IMR-90 (cell line): ENCODE results near the gene RTL5.

Source experiments
- CEBPB ChIP-seq: IDR thresholded peaks from 2 replicates; pipeline ENCODE4 v1.6.1; 2012; ENCODE audit warnings: low read depth, low read length, improper control_type of control experiment
- CTCF ChIP-seq: conservative IDR thresholded peaks from 2 replicates; pipeline ENCODE4 v1.5.1; 2012; ENCODE audit warnings: mild to moderate bottlenecking, low read depth, low read length, improper control_type of control experiment
- FOS ChIP-seq: fragments of 150-350 bp; IDR thresholded peaks from 2 replicates; pipeline ENCODE4 v1.6.1; 2016; ENCODE audit warnings: low read depth, low read length
- MAFK ChIP-seq: IDR thresholded peaks from 2 replicates; pipeline ENCODE4 v1.6.1; 2012; ENCODE audit warnings: low read depth, low read length, improper control_type of control experiment
- NFE2L2 ChIP-seq: fragments of 150-350 bp; IDR thresholded peaks from 2 replicates; pipeline ENCODE4 v1.6.1; 2016; ENCODE audit warnings: low read depth, mild to moderate bottlenecking, low read length
- POLR2A ChIP-seq: IDR thresholded peaks from 2 replicates; pipeline ENCODE4 v1.6.1; 2012; ENCODE audit warnings: mild to moderate bottlenecking, low read depth, low read length
- RAD21 ChIP-seq: IDR thresholded peaks from 2 replicates; pipeline ENCODE4 v1.6.1; 2012; ENCODE audit warnings: low read length, improper control_type of control experiment
- RCOR1 ChIP-seq: IDR thresholded peaks from 2 replicates; pipeline ENCODE4 v1.6.1; 2012; ENCODE audit warnings: mild to moderate bottlenecking, low read length, improper control_type of control experiment; ENCODE audit not compliant: insufficient replicate concordance
- RFX5 ChIP-seq: IDR thresholded peaks from 2 replicates; pipeline ENCODE4 v1.8.0; 2012; ENCODE audit warnings: low read depth, mild to moderate bottlenecking, low read length, moderate library complexity
- SMC3 ChIP-seq: fragments of 150-350 bp; IDR thresholded peaks from 2 replicates; pipeline ENCODE4 v1.6.1; 2016; ENCODE audit warnings: low read depth, mild to moderate bottlenecking, antibody characterized with exemption, low read length, moderate library complexity
- USF2 ChIP-seq: fragments of 150-350 bp; IDR thresholded peaks from 2 replicates; pipeline ENCODE4 v1.6.1; 2017; ENCODE audit warnings: mild to moderate bottlenecking, antibody characterized with exemption, low read length, low read depth
- TF ChIP-seq, protein P1 (sequence below): fragments of 150-350 bp; IDR thresholded peaks from 2 replicates; pipeline ENCODE4 v1.6.1; 2016; ENCODE audit warnings: low read depth, mild to moderate bottlenecking, low read length, moderate library complexity, borderline replicate concordance

DNA sequence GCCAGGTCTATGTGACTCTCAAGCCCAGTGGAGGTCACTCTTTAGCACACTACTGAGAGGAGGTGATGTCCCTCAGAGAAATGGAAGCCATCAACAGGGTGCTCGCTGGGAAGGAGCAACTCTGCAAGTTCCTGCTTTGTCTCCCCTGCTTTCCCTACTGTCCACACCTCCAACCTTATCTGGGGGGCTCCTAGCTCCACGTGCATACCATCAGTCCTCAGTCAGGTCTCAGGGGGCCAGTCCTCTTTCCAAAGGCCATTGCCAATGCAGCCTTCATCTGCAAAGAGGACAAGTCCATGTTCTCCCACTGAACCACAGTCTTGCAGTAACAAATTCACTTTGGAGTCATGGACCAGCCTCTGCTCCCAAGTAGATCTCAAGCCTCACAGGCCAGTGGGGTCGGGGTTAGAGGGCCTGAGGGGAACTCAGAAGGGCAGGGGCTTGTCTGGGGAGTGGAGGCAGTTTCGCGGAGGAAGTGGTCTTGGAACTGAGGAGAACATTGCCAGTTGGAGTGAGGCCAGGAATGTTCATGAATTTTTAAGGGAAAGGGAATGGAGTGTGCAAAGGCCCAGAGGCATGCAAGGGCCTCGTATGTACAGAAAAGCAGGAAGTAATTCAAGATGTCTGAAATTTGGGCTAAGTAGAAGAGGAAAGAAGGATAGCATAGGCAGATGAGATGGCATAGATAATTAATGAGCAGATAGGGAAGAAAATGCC is 8.9 kb downstream of the RTL5 start:
- no peak for TF ChIP-seq RAD21
- no peak for TF ChIP-seq CTCF
- no peak for TF ChIP-seq POLR2A
- TF ChIP-seq CEBPB = no peak
- no peak for TF ChIP-seq NFE2L2
- no peak for TF ChIP-seq RCOR1
- no peak for TF ChIP-seq RFX5
- TF ChIP-seq FOS = no peak
- TF ChIP-seq MAFK = no peak
- TF ChIP-seq, protein P1, sequence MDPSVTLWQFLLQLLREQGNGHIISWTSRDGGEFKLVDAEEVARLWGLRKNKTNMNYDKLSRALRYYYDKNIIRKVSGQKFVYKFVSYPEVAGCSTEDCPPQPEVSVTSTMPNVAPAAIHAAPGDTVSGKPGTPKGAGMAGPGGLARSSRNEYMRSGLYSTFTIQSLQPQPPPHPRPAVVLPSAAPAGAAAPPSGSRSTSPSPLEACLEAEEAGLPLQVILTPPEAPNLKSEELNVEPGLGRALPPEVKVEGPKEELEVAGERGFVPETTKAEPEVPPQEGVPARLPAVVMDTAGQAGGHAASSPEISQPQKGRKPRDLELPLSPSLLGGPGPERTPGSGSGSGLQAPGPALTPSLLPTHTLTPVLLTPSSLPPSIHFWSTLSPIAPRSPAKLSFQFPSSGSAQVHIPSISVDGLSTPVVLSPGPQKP = no peak
- no peak for TF ChIP-seq USF2
- no peak for TF ChIP-seq SMC3
